GM21423 (cell line): ENCODE measurements around the gene TOM1L1.
"Not testable (repeated sequence)": the region's sequence is repeated elsewhere in the genome, so short reads cannot be mapped to it uniquely, and the experiment has no call there.

ENCODE experiments used
- ATAC-seq: cut with Tn5 transposase; IDR thresholded peaks from one replicate; pipeline ENCODE4 v1.9.1; 2021; ENCODE audit warnings: mild to moderate bottlenecking, moderate library complexity; ENCODE audit not compliant: unreplicated experiment

Gene TOM1L1, protein sequence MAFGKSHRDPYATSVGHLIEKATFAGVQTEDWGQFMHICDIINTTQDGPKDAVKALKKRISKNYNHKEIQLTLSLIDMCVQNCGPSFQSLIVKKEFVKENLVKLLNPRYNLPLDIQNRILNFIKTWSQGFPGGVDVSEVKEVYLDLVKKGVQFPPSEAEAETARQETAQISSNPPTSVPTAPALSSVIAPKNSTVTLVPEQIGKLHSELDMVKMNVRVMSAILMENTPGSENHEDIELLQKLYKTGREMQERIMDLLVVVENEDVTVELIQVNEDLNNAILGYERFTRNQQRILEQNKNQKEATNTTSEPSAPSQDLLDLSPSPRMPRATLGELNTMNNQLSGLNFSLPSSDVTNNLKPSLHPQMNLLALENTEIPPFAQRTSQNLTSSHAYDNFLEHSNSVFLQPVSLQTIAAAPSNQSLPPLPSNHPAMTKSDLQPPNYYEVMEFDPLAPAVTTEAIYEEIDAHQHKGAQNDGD

DNA sequence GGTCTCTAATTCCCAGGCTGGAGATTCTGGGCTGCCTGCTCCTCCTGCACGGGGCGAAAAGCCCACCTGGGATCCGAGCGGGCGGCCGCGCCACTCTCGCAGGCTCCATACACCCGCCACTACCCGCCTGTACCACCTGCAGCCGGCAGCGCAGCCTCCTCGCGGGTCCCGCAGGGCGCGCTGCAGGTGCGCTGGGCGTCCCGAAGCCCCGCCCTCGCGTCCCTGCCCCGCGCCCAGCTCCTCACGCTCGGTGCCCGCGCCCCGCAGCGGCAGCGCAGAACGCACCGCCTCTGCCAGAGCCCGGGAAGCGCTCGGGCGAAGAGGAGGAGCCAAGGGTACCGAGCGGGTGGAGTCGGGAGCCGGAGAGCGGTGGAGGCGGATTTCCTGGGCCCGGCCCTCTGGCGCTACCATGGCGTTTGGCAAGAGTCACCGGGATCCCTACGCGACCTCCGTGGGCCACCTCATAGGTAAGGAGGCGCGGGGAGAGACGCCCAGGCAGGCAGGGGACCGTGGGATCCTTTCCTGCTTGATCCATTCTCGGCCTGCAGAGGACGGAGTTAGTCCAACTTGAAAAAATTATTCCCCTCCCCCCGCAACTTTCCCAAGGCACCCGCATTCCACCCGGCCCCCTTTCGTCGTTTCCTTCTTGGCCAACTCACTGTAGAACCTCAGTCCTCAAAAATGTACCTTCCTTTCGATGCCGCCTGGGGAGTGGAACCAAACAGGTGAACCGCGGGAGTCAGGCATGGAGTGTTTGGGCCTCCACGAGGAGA, at the start of gene TOM1L1:
TSS of gene TOM1L1 (plus strand) at position 396 of the 773 bp plus-strand sequence. CDS start at position 410, 14 bp downstream.
- ATAC-seq = peak; percentile 88

DNA sequence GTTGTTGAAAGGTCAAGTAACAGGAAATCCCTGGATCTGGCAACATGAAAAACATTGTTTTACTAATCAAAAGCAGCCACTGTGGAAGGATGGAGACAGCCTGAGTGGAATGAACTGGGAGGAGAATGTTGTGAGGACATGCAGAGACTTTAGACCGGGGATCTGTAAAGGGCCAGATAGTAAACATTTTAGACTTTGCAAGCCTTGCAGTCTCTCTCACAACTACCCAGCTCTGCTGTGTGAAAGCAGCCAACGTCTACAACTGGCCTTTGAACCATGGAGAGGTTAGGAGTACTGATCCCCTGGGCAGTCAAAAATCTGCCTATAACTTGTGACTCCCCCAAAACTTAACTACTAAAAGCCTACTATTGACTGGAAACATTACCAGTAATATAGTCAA, 41.5 kb upstream of the TOM1L1 start:
- ATAC-seq = no peak

DNA sequence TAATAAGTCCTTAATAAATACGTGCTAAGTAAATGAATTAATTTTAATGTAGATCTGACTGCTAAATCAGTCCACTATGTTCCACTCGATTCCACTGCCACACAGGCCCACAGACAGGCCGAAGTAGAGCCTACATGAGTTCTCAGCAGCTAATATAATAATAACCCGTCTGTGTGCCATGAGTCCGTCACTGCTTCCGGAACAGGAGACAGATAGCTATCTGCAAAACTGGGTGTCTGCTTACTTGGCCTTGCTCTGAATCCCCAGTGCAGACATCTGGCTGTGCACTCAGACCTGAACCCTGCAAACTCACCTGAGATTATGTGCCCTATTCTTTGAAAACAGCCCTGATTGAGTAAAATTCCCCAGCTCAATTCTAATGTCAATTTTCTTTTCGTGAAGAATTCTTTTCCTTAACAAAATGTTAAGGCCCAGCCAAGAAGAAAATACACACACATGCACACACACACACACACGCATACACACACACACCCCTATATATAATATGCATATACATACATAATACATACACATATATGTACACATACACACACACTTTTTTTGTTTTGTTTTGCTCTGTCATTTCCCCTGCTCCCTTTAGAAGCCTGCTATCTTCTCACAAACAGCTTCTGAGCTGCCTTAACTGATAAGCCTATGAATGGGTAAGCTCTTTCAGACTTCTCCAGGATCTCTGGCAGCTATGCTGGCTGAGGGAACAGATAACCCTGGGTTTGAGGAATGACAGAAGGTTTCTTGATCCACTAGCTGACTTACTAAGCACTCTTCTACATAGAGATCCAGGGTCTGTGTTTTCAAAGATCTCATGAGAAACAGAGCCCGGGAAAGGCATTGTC, 39.8 kb upstream of the TOM1L1 start:
- ATAC-seq = no peak

- no peak for ATAC-seq
Measured at GRCh38 chr17:54861471-54861983, 39.1 kb upstream of the TOM1L1 start.

DNA sequence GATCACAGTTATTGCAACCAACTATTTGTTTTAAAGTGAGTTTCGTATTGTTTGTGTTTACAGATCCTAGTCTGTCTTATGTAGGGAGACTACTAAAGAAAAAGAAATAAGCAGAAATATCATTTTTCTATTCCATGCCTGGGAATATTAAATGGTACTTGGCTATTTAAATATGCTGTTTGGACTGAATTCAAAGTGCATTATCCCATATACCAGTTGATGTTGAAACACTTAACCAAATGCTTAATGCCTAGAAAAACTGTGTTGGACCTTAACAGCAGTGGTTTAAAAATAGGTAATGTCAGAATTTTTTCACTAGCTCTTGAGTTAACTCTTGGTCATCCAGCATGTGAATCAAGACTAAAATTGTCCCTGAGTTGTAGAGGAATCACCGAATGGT, 37.5 kb upstream of the TOM1L1 start:
- ATAC-seq = no peak

- no peak for ATAC-seq
Measured at GRCh38 chr17:54864070-54864469, 36.6 kb upstream of the TOM1L1 start.

DNA sequence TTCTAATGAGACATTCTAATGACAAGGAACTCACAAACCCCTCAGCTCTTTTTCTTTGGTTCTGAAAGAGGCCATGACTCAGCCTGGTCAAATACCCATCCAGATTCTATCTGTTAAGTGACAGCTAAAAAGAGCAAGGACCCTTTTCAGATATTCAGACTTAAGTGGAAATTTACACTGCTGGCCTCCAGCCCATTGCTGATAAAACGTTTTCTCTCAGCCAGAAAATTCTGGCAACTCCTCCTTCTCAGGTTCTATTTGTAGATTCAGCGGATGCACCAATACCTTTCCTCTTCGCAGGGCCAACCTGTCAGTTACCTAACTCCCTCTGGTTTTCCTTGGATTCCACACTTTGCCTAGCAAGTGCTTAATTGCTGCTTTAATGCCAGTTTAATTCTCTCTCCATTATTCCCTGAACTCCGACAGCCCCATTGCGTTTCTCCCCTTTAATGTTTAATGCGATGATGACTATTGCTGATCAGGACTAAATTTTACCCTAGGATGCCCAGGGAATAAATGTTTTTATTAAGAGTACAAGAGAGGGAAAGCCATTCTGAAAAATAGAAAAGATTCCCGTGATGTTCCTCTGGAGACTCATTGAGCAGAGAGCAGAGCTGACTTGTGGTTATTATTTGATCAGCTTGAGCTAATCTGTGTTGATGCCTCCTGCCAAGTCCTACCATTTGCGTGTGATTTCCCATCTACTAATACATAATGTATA, 35.9 kb upstream of the TOM1L1 start:
- no peak for ATAC-seq

GRCh38 chr17:54867634-54868033, 33.0 kb upstream of the TOM1L1 start:
- ATAC-seq = no peak

- ATAC-seq = no peak
Measured at GRCh38 chr17:54870671-54871175, 29.9 kb upstream of the TOM1L1 start.

- ATAC-seq = not testable (repeated sequence)
Measured at GRCh38 chr17:54875906-54876305, 24.7 kb upstream of the TOM1L1 start.

DNA sequence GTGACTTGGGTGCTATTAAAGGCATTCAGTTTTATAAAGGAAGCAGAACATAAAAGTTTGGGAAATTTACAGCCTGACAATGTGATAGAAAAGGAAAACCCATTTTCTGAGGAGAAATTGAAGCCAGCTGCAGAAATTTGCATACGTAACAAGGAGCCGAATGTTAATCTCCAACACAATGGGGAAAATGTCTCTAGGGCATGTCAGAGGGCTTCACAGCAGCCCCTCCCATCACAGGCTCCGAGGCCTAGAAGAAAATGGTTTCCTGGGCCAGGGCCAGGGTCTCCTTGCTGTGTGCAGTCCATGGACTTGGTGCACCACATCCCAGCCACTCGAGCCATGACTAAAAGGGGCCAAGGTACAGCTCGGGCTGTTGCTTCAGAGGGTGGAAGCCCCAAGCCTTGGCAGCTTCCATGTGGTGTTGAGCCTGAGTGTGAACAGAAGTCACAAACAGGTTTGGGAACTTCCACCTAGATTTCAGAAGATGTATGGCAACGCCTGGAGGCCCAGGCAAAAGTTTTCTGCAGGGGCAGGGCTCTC, 23.9 kb upstream of the TOM1L1 start:
- no peak for ATAC-seq

GRCh38 chr17:54881255-54881972, 19.2 kb upstream of the TOM1L1 start:
- no peak for ATAC-seq

DNA sequence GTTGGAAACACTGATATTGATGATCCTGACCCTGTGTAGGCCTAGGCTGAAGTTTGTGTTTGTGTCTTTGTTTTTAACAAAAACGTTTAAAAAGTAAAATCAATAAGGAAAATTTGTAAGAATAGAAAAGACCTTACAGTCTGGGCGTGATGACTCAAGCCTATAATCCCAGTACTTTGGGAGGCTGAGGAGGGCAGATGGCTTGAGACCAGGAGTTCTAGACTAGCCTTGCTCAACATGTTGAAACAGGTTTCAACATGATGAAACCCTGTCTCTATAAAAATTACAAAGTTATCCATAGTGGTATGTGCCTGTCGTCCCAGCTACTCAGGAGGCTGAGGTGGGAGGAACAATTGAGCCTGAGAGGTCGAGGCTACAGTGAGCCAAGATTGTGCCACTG, 18.3 kb upstream of the TOM1L1 start:
- ATAC-seq = no peak

DNA sequence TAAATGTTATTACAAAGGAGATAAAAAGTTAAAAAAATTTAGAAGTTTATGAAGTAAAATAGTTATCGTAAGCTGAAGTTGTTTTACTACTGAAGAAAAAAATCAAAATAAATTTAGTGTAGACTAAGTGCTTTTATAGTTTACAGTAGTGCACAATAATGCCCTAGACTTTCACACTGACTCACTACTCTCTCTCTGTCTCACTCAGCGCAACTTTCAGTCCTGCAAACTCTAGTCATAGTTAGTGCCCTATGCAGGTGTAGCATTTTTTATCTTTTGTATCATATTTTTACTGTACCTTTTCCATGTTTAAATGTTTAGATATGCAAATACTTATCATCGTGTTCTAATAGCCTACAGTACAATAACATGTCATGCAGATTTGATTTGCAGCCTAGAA, 17.7 kb upstream of the TOM1L1 start:
- no peak for ATAC-seq

DNA sequence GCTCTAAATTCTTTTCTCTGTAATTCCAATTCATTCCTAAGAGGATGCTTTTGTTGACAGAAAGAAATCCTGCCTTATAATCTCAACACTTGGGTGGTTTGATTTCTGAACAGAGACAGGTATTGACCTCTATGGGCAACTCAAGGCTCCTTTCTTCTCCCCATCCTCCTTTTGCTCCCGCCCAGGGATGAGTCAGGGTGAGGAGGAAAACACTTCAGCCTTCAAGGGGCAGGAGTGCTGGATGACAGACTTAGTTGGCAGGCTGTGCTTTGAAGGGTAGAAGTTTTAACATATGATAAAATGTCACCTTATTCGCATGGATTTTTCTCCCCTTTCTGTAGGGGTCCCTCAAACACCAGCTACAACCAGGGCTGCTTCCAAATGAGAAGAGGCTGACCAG, 16.7 kb upstream of the TOM1L1 start:
- ATAC-seq = no peak

GRCh38 chr17:54887787-54888186, 12.9 kb upstream of the TOM1L1 start:
- ATAC-seq = no peak

DNA sequence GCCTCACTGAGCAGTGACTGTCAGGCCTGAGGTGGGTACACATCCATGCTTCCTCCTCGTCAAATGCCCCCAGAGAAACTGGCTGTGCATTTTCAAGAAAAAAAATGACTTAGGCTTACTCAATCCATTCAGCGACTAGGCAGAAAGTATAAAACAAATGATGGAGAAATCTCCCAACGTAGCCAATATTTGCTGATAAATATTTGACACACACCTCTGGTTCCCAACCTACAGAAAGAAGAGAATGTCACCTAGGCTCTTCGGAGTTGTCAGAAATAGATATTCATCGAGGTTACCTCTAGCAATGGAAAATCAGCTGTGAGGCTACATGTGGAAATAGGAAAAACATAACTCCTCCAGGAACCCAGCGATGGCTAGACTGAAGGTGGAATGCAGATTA, 12.4 kb upstream of the TOM1L1 start:
- no peak for ATAC-seq

DNA sequence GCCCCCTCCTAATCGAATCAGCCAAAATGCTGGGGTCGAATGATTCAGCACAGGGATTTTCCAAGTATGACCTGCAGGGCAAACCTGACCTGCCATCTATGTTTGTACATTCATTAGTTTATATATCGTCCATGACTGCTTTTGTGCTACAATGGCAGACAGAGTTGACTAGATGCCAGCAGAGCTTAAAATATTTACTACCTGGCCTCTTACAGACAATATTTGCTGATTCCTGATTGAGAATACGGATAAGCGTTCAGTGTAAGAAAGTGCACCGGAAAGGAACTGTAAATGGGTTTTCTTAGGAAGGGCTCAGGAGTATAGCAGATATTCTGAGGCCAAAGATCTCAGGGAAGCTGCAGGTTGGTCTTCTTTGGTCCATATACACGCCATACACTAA, 11.7 kb upstream of the TOM1L1 start:
- no peak for ATAC-seq

GRCh38 chr17:54891176-54891821, 9.4 kb upstream of the TOM1L1 start:
- ATAC-seq = no peak
